BJ (cell line): ENCODE measurements around the gene FOXP1. TPM values are rescaled to one million over a fixed set of nuclear protein-coding genes. Genes with fewer than 3 reads are reported as not detected.

Experiments
- CTCF ChIA-PET: fragments of 350-600 bp; formaldehyde crosslinking; extraction: SDS; loops from one replicate; lab custom pipeline; 2021; ENCODE audit warnings: antibody characterized with exemption, inconsistent platforms; lab: Yijun Ruan, JAX
- POLR2A ChIA-PET: fragments of 300-600 bp; sonication (Branson Sonifier 250); formaldehyde crosslinking; extraction: SDS; loops from one replicate; lab custom pipeline; 2021; ENCODE audit warnings: antibody characterized with exemption; lab: Charles Lee
- DNase-seq: peaks from one replicate; pipeline ENCODE4 v3.0.0-alpha.2; 2011; ENCODE audit warnings: low read depth
- H3K27me3 ChIP-seq: 2 replicates; pipeline ENCODE4 v1.6.0; 2011; ENCODE audit warnings: low read length; ENCODE audit not compliant: control insufficient read depth, insufficient read depth
- H3K36me3 ChIP-seq: 2 replicates; pipeline ENCODE4 v1.5.1; 2011; ENCODE audit warnings: low read length; ENCODE audit not compliant: control insufficient read depth, insufficient read depth
- H3K4me3 ChIP-seq: 2 replicates; pipeline ENCODE4 v1.5.1; 2011; ENCODE audit warnings: low read depth, mild to moderate bottlenecking, control low read depth, low read length
- CTCF ChIP-seq: IDR thresholded peaks from 2 replicates; pipeline ENCODE4 v1.5.1; 2011; ENCODE audit warnings: low read depth, mild to moderate bottlenecking, control low read depth, inconsistent platforms, low read length, moderate library complexity; ENCODE audit not compliant: insufficient read depth
- polyA plus RNA-seq: library from polyadenylated mRNA; depleted of rRNA; stranded (reverse); fragments of >200 nt; gene quantifications from 2 replicates; pipeline ENCODE4 v1.2.3, GENCODE V29; 2011

FOXP1 gene
- polyA plus RNA-seq, 1 experiment, result 37.0 TPM

GRCh38 chr3:71510510-71510909 is 73.0 kb downstream of the FOXP1 start:
- peak; percentile 22; the same call in 1 of the 2 replicates for TF ChIP-seq CTCF
- ChIA-PET CTCF (interaction anchor here (0.9 to 1.4 kb wide), 3 partner anchors 13 to 80 kb away, joined by 3 to 6 read pairs (median 4); no protein-coding TSS in a partner anchor), POLR2A (no interaction called here)
- Histone ChIP-seq H3K27me3 (no peaks in the 10 kb centered on the region), H3K4me3 (no peak overlapping the region), H3K36me3 (no peaks in the 10 kb centered on the region; the same call in 1 of the 2 replicates)
- no peak for DNase-seq

- CTCF ChIA-PET, result interaction anchor here (1.1 kb wide), 2 partner anchors 8 to 112 kb away, joined by 3 read pairs; no protein-coding TSS in a partner anchor
- no peak overlapping the region for H3K4me3 ChIP-seq
- DNase-seq, result no peak
- no peaks in the 10 kb centered on the region for H3K27me3 ChIP-seq
- POLR2A ChIA-PET, result no interaction called here
- H3K36me3 ChIP-seq, result no peaks in the 10 kb centered on the region; the same call in 1 of the 2 replicates
- TF ChIP-seq CTCF, result no peak
These were observed 74.5 kb downstream of the FOXP1 start for GRCh38 chr3:71509066-71509465.

- no peak for TF ChIP-seq CTCF
- no peak for DNase-seq
- ChIA-PET POLR2A (no interaction called here), CTCF (interaction anchor here (0.9 to 2.0 kb wide), 2 partner anchors 7 to 30 kb away, joined by 4 to 5 read pairs; no protein-coding TSS in a partner anchor)
- H3K36me3 ChIP-seq, result no peaks in the 10 kb centered on the region
- H3K27me3 ChIP-seq, result no peaks in the 10 kb centered on the region
- H3K4me3 ChIP-seq, result no peak overlapping the region
These were observed 77.7 kb downstream of the FOXP1 start for GRCh38 chr3:71505767-71506350.

- ChIA-PET CTCF (no interaction called here), POLR2A (no interaction called here)
- Histone ChIP-seq H3K4me3 (0 out of 2 replicates have a peak overlapping the region, but pooled peaks have one; percentile 0), H3K36me3 (no peaks in the 10 kb centered on the region), H3K27me3 (no peaks in the 10 kb centered on the region)
- no peak for TF ChIP-seq CTCF
- DNase-seq, result peak; percentile 83
These were observed 79.1 kb downstream of the FOXP1 start for GRCh38 chr3:71504250-71505036.
